ENCODE measurements around the gene KDM8.

The KDM8 gene

GRCh38 chr16:27267037-27267677 lies 63.8 kb downstream of the KDM8 start:
- DNase-seq (ENCODE audit: low read depth in 1 of 2, low spot score in 1 of 2) = no peak

- DNase-seq (ENCODE audit: low read depth in 1 of 2, low spot score in 1 of 2) = peak; percentile 91 to 93
Observed at GRCh38 chr16:27268376-27269299, 65.3 kb downstream of the KDM8 start, which contains the start of gene NSMCE1. NSMCE1 (minus strand) TSS chr16:27268772; CDS start chr16:27257570, 11,202 bp downstream.

- no peak for DNase-seq (ENCODE audit: low read depth in 1 of 2, low spot score in 1 of 2)
Observed at GRCh38 chr16:27269300-27270150, 66.2 kb downstream of the KDM8 start.

- no peak for DNase-seq (ENCODE audit: low read depth in 1 of 2, low spot score in 1 of 2)
Observed at GRCh38 chr16:27270349-27270748, 67.0 kb downstream of the KDM8 start.
